Astrocyte (in vitro differentiated cells and primary cell): Measurements from ENCODE around the gene DDX55. TPM values are rescaled to one million over a fixed set of nuclear protein-coding genes. Genes with fewer than 3 reads are reported as not detected.

Source experiments
- DNase-seq: peaks from one replicate; pipeline ENCODE4 v3.0.0-alpha.2; 2010; ENCODE audit warnings: low read depth
- FAIRE-seq: peaks from 2 replicates; lab custom pipeline; 2011; peaks lifted over from hg19 to GRCh38; lab: Jason Lieb, UNC
- H2AFZ ChIP-seq: 2 replicates; pipeline ENCODE4 v1.6.0; 2012; ENCODE audit warnings: low read depth, low read length, inconsistent platforms
- H3K27ac ChIP-seq: 2 replicates; pipeline ENCODE4 v1.5.1; 2011; ENCODE audit warnings: low read depth, low read length, inconsistent platforms
- H3K27me3 ChIP-seq: 2 replicates; pipeline ENCODE4 v1.6.0; 2011; ENCODE audit warnings: low read length, inconsistent platforms; ENCODE audit not compliant: insufficient read depth
- H3K36me3 ChIP-seq: 2 replicates; pipeline ENCODE4 v1.5.1; 2011; ENCODE audit warnings: low read length, inconsistent platforms; ENCODE audit not compliant: insufficient read depth
- H3K4me1 ChIP-seq: 2 replicates; pipeline ENCODE4 v1.5.1; 2011; ENCODE audit warnings: low read length, inconsistent platforms; ENCODE audit not compliant: insufficient read depth
- H3K4me2 ChIP-seq: 2 replicates; pipeline ENCODE4 v1.6.0; 2012; ENCODE audit warnings: low read length, inconsistent platforms
- H3K4me3 ChIP-seq: 2 replicates; pipeline ENCODE4 v1.5.1; 2011; ENCODE audit warnings: low read depth, mild to moderate bottlenecking, low read length, inconsistent platforms; ENCODE audit not compliant: insufficient read depth
- H3K79me2 ChIP-seq: 2 replicates; pipeline ENCODE4 v1.6.0; 2012; ENCODE audit warnings: mild to moderate bottlenecking, low read length, inconsistent platforms; ENCODE audit not compliant: insufficient read depth
- H3K9ac ChIP-seq: 2 replicates; pipeline ENCODE4 v1.6.0; 2012; ENCODE audit warnings: mild to moderate bottlenecking, low read length, inconsistent platforms
- H3K9me3 ChIP-seq: 2 replicates; pipeline ENCODE4 v1.5.1; 2012; ENCODE audit warnings: low read depth, mild to moderate bottlenecking, low read length, inconsistent platforms; ENCODE audit not compliant: insufficient read depth
- H4K20me1 ChIP-seq: 2 replicates; pipeline ENCODE4 v1.6.0; 2012; ENCODE audit warnings: low read length, inconsistent platforms; ENCODE audit not compliant: insufficient read depth
- H3K27ac Mint-ChIP-seq: one replicate; pipeline ENCODE4 v1.8.0; 2021; ENCODE audit warnings: mild to moderate bottlenecking, mixed read lengths; ENCODE audit not compliant: unreplicated experiment
- H3K27me3 Mint-ChIP-seq: one replicate; pipeline ENCODE4 v1.8.0; 2021; ENCODE audit warnings: low read depth, mixed read lengths; ENCODE audit not compliant: unreplicated experiment
- H3K36me3 Mint-ChIP-seq: one replicate; pipeline ENCODE4 v1.8.0; 2021; ENCODE audit warnings: low read depth, mixed read lengths; ENCODE audit not compliant: unreplicated experiment
- H3K4me1 Mint-ChIP-seq: one replicate; pipeline ENCODE4 v1.8.0; 2021; ENCODE audit warnings: low read depth, mixed read lengths; ENCODE audit not compliant: unreplicated experiment
- H3K4me3 Mint-ChIP-seq: one replicate; pipeline ENCODE4 v1.8.0; 2021; ENCODE audit warnings: mild to moderate bottlenecking, moderate library complexity, mixed read lengths; ENCODE audit not compliant: unreplicated experiment
- H3K9me3 Mint-ChIP-seq: one replicate; pipeline ENCODE4 v1.8.0; 2021; ENCODE audit warnings: mild to moderate bottlenecking, mixed read lengths; ENCODE audit not compliant: unreplicated experiment
- EZH2 ChIP-seq: IDR thresholded peaks from 2 replicates; pipeline ENCODE4 v1.6.1; 2012; ENCODE audit warnings: mild to moderate bottlenecking, low read length, inconsistent platforms; ENCODE audit not compliant: insufficient read depth
- total RNA-seq: library from RNA; stranded (reverse); gene quantifications from 2 replicates; pipeline ENCODE4 v1.2.1, GENCODE V29; 2021
- TF ChIP-seq, protein P1 (sequence below): IDR thresholded peaks from 2 replicates; pipeline ENCODE4 v1.5.1; 2011; ENCODE audit warnings: low read depth, mild to moderate bottlenecking, inconsistent platforms, low read length, moderate library complexity; ENCODE audit not compliant: insufficient read depth

The DDX55 gene
- total RNA-seq, 1 donor from 2014 or later, result 20.1 TPM

DNA sequence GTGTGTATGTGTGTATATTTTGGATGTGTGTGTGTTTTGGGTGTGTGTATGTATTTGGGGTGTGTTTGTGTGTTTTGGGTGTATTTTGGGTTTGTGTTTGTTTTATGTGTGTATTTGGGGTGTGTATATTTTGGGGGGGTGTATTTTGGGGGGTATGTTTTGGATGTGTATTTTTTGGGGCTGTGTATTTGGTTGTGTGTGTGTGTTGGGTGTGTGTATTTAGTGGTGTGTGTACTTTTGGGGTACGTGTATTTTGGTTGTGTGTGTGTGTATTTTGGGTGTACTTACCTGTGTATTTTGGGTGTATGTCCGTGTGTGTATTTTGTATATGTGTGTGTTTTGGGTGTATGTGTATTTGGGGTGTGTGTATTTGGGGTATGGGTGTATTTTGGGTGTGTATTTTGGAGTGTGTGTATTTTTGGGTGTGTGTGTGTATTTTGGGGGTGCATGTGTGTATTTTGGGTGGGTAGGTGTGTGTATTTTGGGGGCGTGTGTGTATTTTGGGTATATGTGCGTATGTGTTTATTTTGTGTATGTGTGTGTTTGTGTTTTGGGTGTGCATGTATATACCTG lies 52.3 kb downstream of the DDX55 start:
- Histone ChIP-seq H3K27me3 (no peaks in the 10 kb centered on the region), H3K9me3 (no peaks in the 10 kb centered on the region), H3K9ac (no peak overlapping the region), H3K27ac (no peak overlapping the region), H2AFZ (no peak overlapping the region), H3K4me2 (no peak overlapping the region), H3K79me2 (no peaks in the 10 kb centered on the region), H3K36me3 (peaks cover 23% of the 10 kb centered on the region), H4K20me1 (peaks cover 8% of the 10 kb centered on the region), H3K4me3 (no peak overlapping the region), H3K4me1 (no peaks in the 10 kb centered on the region)
- Mint-ChIP-seq H3K36me3 (peaks cover 10% of the 10 kb centered on the region), H3K4me3 (no peak overlapping the region), H3K4me1 (peaks cover 2% of the 10 kb centered on the region), H3K27ac (peak overlapping the region; percentile 4), H3K27me3 (no peaks in the 10 kb centered on the region), H3K9me3 (no peaks in the 10 kb centered on the region)
- TF ChIP-seq, protein P1, sequence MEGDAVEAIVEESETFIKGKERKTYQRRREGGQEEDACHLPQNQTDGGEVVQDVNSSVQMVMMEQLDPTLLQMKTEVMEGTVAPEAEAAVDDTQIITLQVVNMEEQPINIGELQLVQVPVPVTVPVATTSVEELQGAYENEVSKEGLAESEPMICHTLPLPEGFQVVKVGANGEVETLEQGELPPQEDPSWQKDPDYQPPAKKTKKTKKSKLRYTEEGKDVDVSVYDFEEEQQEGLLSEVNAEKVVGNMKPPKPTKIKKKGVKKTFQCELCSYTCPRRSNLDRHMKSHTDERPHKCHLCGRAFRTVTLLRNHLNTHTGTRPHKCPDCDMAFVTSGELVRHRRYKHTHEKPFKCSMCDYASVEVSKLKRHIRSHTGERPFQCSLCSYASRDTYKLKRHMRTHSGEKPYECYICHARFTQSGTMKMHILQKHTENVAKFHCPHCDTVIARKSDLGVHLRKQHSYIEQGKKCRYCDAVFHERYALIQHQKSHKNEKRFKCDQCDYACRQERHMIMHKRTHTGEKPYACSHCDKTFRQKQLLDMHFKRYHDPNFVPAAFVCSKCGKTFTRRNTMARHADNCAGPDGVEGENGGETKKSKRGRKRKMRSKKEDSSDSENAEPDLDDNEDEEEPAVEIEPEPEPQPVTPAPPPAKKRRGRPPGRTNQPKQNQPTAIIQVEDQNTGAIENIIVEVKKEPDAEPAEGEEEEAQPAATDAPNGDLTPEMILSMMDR, result no peak
- TF ChIP-seq EZH2, result no peak
- FAIRE-seq (peak; percentile 5), DNase-seq (no peak)

DNA sequence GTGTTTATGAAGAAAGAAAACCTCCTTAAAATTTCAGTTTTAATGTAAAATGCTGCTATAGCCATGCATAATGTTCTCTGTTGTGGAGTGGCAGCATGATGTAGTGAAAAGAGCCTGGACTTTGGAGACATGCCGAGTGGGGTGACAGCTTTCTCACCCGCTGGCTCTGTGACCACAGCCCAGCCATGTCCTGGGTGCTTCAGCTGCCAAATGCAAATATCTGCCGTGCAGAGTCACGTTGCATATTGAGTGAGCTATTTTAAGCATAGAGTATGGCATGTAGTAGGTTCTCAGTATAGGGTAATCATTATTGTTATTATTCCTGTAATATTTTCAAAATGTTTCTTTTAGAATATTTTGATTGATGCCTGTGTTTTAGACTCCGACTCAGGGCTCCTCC lies 53.5 kb downstream of the DDX55 start:
- H3K79me2 ChIP-seq, result no peaks in the 10 kb centered on the region
- no peak overlapping the region for H3K4me2 ChIP-seq
- no peak overlapping the region for H3K4me3 ChIP-seq
- Mint-ChIP-seq H3K4me3 (no peak overlapping the region), H3K27ac (no peak overlapping the region), H3K36me3 (peaks cover 15% of the 10 kb centered on the region), H3K9me3 (no peaks in the 10 kb centered on the region), H3K27me3 (no peaks in the 10 kb centered on the region), H3K4me1 (peaks cover 13% of the 10 kb centered on the region)
- H3K27ac ChIP-seq, result no peak overlapping the region
- H3K9me3 ChIP-seq, result no peaks in the 10 kb centered on the region
- no peak overlapping the region for H3K9ac ChIP-seq
- no peaks in the 10 kb centered on the region for H3K27me3 ChIP-seq
- no peak for TF ChIP-seq EZH2
- TF ChIP-seq, protein P1, result no peak
- peaks cover 11% of the 10 kb centered on the region for H3K4me1 ChIP-seq
- DNase-seq, result no peak
- peaks cover 21% of the 10 kb centered on the region for H3K36me3 ChIP-seq
- no peak overlapping the region for H2AFZ ChIP-seq
- H4K20me1 ChIP-seq, result peaks cover 5% of the 10 kb centered on the region
- no peak for FAIRE-seq

DNA sequence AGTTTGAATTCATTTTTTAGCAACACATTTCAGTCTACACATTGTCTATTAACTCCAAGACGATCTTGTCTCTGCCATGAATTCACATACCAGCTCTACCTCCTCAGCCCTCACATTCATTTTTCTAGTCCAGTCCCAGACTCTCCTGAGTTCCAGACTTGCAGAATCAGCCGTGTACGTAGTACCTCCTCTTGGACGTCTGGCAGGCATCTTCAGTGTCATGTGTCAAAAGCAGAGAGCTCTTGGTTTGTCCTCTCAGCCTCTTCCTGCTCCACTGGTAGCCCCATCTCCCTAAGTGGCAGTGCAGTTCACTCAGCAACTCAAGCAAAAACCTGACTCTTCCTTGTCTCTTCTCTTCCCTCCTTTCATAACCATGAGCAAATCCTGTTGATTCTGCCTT lies 54.5 kb downstream of the DDX55 start:
- FAIRE-seq, result no peak
- peaks cover 16% of the 10 kb centered on the region for H3K4me1 Mint-ChIP-seq

More for the DNA sequence above, 54.5 kb downstream of the DDX55 start:
- Histone ChIP-seq H3K9ac (no peak overlapping the region), H3K79me2 (no peaks in the 10 kb centered on the region), H2AFZ (no peak overlapping the region), H3K4me3 (no peak overlapping the region), H3K4me1 (peaks cover 16% of the 10 kb centered on the region), H3K36me3 (peaks cover 21% of the 10 kb centered on the region), H3K9me3 (no peaks in the 10 kb centered on the region), H4K20me1 (peaks cover 5% of the 10 kb centered on the region), H3K27me3 (no peaks in the 10 kb centered on the region), H3K27ac (no peak overlapping the region), H3K4me2 (no peak overlapping the region)
- H3K9me3 Mint-ChIP-seq, result no peaks in the 10 kb centered on the region
- H3K4me3 Mint-ChIP-seq, result no peak overlapping the region
- TF ChIP-seq, protein P1, result no peak
- no peak for TF ChIP-seq EZH2
- H3K36me3 Mint-ChIP-seq, result peaks cover 15% of the 10 kb centered on the region
- no peak overlapping the region for H3K27ac Mint-ChIP-seq
- H3K27me3 Mint-ChIP-seq, result no peaks in the 10 kb centered on the region
- no peak for DNase-seq
